ENCODE results near the gene SYCN. TPM values are rescaled to one million over a fixed set of nuclear protein-coding genes. Genes with fewer than 3 reads are reported as not detected.

SYCN gene
- total RNA-seq, 6 donors from 2014 or later = 0.83 to 1.3 TPM; not detected in 4

- no peak for DNase-seq
- Histone ChIP-seq H3K27me3 (peaks cover 0 to 1% (median 0%) of the 10 kb centered on the region in 4 donors), H3K36me3 (no peaks in the 10 kb centered on the region), H3K4me1 (peaks cover 0 to 7% (median under 1%) of the 10 kb centered on the region in 4 donors), H3K4me3 (no peak overlapping the region), H3K9me3 (no peaks in the 10 kb centered on the region), H3K27ac (no peak overlapping the region)
- ATAC-seq (ENCODE audit: low FRiP score in 2 of 2) = no peak
- TF ChIP-seq EP300 (IDR thresholded peaks at IDR 0.05) (no peak), POLR2AphosphoS5 (IDR thresholded peaks at IDR 0.05) (no peak)
- 75 to 76% methylated on average over 7 of the region's 7 CpGs for WGBS, 2 donors
Observed at GRCh38 chr19:39209196-39209595, 5.1 kb upstream of the SYCN start.

GRCh38 chr19:39208175-39208795 lies 4.2 kb upstream of the SYCN start:
- Histone ChIP-seq H3K4me1 (peaks cover 0 to 10% (median 3%) of the 10 kb centered on the region in 4 donors), H3K9me3 (no peaks in the 10 kb centered on the region), H3K4me3 (no peak overlapping the region), H3K36me3 (no peaks in the 10 kb centered on the region), H3K27me3 (peaks cover 0 to 9% (median 0%) of the 10 kb centered on the region in 4 donors), H3K27ac (no peak overlapping the region)
- ATAC-seq (ENCODE audit: low FRiP score in 2 of 2) (no peak), DNase-seq (no peak)
- TF ChIP-seq EP300 (IDR thresholded peaks at IDR 0.05) (no peak), POLR2A (IDR thresholded peaks at IDR 0.05) (no peak), POLR2AphosphoS5 (IDR thresholded peaks at IDR 0.05) (no peak)
- TF ChIP-seq, protein P1, sequence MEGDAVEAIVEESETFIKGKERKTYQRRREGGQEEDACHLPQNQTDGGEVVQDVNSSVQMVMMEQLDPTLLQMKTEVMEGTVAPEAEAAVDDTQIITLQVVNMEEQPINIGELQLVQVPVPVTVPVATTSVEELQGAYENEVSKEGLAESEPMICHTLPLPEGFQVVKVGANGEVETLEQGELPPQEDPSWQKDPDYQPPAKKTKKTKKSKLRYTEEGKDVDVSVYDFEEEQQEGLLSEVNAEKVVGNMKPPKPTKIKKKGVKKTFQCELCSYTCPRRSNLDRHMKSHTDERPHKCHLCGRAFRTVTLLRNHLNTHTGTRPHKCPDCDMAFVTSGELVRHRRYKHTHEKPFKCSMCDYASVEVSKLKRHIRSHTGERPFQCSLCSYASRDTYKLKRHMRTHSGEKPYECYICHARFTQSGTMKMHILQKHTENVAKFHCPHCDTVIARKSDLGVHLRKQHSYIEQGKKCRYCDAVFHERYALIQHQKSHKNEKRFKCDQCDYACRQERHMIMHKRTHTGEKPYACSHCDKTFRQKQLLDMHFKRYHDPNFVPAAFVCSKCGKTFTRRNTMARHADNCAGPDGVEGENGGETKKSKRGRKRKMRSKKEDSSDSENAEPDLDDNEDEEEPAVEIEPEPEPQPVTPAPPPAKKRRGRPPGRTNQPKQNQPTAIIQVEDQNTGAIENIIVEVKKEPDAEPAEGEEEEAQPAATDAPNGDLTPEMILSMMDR (IDR thresholded peaks at IDR 0.05) = no peak
- 78 to 87% methylated on average over 4 to 9 of the region's 9 CpGs for WGBS, 2 donors

GRCh38 chr19:39207293-39207836 lies 3.3 kb upstream of the SYCN start:
- 63 to 73% methylated on average over 5 to 6 of the region's 6 CpGs for WGBS, 2 donors
- H3K27ac ChIP-seq = no peak overlapping the region
- no peaks in the 10 kb centered on the region for H3K36me3 ChIP-seq
- H3K4me1 ChIP-seq = peaks cover 0 to 10% (median 3%) of the 10 kb centered on the region in 4 donors
- ATAC-seq (ENCODE audit: low FRiP score in 2 of 2) (no peak), DNase-seq (no peak)
- no peaks in the 10 kb centered on the region for H3K9me3 ChIP-seq
- H3K4me3 ChIP-seq = no peak overlapping the region
- peaks cover 0 to 17% (median 0%) of the 10 kb centered on the region in 4 donors for H3K27me3 ChIP-seq
- TF ChIP-seq, protein P1 (IDR thresholded peaks at IDR 0.05) = no peak
- no peak for TF ChIP-seq EP300 (IDR thresholded peaks at IDR 0.05)
- TF ChIP-seq POLR2A (IDR thresholded peaks at IDR 0.05) = no peak
- no peak for TF ChIP-seq POLR2AphosphoS5 (IDR thresholded peaks at IDR 0.05)

DNA sequence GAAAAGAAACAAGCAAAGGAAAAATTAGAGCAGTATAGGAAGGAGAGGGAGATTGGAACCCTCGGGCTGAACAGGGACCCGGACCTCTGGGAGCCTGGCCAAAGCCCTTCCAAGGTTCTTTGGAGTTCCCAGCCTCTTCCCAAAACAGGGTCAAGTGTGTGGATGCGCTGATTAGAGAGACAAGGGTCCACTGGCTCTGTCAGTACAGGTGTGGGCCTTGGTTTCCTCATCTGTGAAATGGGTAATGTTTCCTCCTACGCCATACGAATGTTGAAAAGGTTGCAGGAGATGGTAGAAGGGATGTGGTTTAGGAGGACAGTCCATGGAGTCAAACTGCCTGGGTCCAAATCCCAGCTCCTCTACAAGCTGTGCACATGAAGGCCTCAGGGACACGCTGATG lies 2.1 kb upstream of the SYCN start:
- H3K4me3 ChIP-seq = no peak overlapping the region
- no peaks in the 10 kb centered on the region for H3K9me3 ChIP-seq
- peaks cover 0 to 13% (median 3%) of the 10 kb centered on the region in 4 donors for H3K4me1 ChIP-seq
- no peak overlapping the region for H3K27ac ChIP-seq
- H3K27me3 ChIP-seq = peaks cover 0 to 17% (median 0%) of the 10 kb centered on the region in 4 donors
- WGBS, 2 donors = 79 to 90% methylated on average over 6 of the region's 6 CpGs
- TF ChIP-seq EP300 (IDR thresholded peaks at IDR 0.05) (no peak), POLR2A (IDR thresholded peaks at IDR 0.05) (no peak), POLR2AphosphoS5 (IDR thresholded peaks at IDR 0.05) (no peak)
- TF ChIP-seq, protein P1 (IDR thresholded peaks at IDR 0.05) = no peak
- DNase-seq (no peak), ATAC-seq (ENCODE audit: low FRiP score in 2 of 2) (no peak)
- H3K36me3 ChIP-seq = no peaks in the 10 kb centered on the region

DNA sequence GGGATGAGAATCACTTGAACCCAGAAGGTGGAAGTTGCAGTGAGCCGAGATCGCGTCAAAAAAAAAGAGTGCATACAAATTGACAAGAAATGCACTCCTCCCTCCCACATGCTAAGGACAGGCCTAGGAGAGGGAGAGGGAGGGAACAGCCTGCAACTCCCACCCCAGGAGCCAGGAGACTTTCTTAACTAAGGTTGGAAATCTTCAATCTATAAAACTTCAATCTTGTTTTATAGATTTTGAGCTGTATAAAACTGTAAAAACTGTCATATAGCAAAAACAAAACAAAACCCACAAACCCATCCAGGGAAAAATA lies 1.3 kb upstream of the SYCN start:
- Histone ChIP-seq H3K27me3 (peaks cover 0 to 17% (median 0%) of the 10 kb centered on the region in 4 donors), H3K27ac (no peak overlapping the region), H3K4me1 (peaks cover 0 to 13% (median 3%) of the 10 kb centered on the region in 4 donors), H3K36me3 (no peaks in the 10 kb centered on the region), H3K4me3 (no peak overlapping the region), H3K9me3 (no peaks in the 10 kb centered on the region)
- TF ChIP-seq EP300 (IDR thresholded peaks at IDR 0.05) (no peak), POLR2A (IDR thresholded peaks at IDR 0.05) (no peak)
- ATAC-seq (ENCODE audit: low FRiP score in 2 of 2) (no peak), DNase-seq (no peak)
- WGBS, 2 donors = 57 to 78% methylated on average over 3 of the region's 3 CpGs

- H3K9me3 ChIP-seq = no peaks in the 10 kb centered on the region
- DNase-seq (no peak), ATAC-seq (ENCODE audit: low FRiP score in 2 of 2) (no peak)
- no peak overlapping the region for H3K27ac ChIP-seq
- H3K36me3 ChIP-seq = no peaks in the 10 kb centered on the region
- H3K27me3 ChIP-seq = peaks cover 0 to 17% (median 4%) of the 10 kb centered on the region in 4 donors
- H3K4me1 ChIP-seq = peaks cover 0 to 13% (median 4%) of the 10 kb centered on the region in 4 donors
- 86 to 100% methylated on average over 1 of the region's 1 CpG for WGBS, 2 donors
- TF ChIP-seq POLR2AphosphoS5 (IDR thresholded peaks at IDR 0.05) = no peak
- no peak for TF ChIP-seq POLR2A (IDR thresholded peaks at IDR 0.05)
- TF ChIP-seq, protein P1 (IDR thresholded peaks at IDR 0.05) = no peak
- TF ChIP-seq EP300 (IDR thresholded peaks at IDR 0.05) = no peak
- H3K4me3 ChIP-seq = no peak overlapping the region
Observed at GRCh38 chr19:39202998-39203355, 1.1 kb downstream of the SYCN start.

Data from upper lobe of left lung (tissue), 6 donors.